ENCODE measurements around the gene AP3M1.

Gene AP3M1

DNA sequence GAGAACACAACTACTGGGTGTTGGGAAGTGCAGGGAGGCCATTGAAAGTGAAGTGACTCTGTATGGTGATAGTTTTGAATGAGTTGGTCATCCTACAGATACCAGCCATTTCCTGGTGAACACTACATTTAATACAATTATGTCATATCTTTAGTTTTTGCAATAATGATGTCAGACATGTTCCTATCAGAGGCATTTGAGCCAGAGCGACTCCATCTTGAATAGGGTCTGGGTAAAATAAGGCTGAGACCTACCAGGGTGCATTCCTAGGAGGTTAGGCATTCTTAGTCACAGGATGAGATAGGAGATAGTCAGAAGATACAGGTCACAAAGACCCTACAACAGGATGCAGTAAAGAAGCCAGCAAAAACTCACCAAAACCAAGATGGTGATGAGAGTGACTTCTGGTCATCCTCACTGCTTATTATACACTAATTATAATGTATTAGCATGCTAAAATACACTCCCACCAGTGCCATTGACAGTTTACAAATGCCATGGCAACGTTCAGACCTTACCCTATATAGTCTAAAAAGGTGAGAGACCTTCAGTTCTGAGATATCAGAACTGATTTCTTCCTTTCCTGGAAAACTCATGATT lies 28.6 kb upstream of the AP3M1 start (continued):
- no peak for TF ChIP-seq ZNF677 (tag by site-specific recombination; IDR thresholded peaks at IDR 0.05)

DNA sequence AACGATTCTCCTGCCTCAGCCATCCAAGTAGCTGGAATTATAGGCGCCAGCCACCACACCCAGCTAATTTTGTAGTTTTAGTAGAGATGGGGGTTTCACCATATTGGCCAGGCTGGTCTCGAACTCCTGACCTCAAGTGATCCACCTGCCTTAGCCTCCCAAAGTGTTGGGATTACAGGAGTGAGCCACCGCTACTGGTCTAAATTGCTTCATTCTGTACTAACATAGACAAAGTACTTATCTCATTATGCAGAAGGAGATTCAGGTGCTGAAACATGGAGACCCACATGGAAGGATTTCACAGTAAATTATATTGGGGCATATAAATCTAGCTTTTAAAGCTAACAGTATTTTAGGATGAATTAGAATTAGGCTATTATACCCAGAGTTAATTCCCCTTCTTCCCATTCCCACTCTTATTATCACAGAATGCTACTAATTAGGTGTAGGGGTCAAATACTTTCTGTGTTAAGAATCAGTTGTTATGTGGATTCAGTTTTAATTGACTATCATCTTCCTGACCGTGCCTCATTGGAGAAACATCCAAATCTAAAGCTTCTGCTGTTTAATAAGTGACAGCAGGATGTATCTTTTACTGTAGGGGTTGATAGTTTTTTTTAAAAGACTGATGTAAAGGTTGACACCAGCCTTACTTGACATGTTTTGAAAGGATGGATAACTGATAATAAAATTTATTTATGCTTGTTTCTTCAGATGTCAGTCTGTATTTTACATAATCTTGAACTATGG lies 27.6 kb upstream of the AP3M1 start:
- no peaks in the 10 kb centered on the region for H3K36me3 ChIP-seq (ENCODE audit: control insufficient read depth in 2 of 2, insufficient read depth in 1 of 2, low read length in 2 of 2)
- POLR2A ChIA-PET: interaction anchor here (0.7 to 1.2 kb wide), 2 partner anchors 13 to 392 kb away, joined by 3 to 4 read pairs; no protein-coding TSS in a partner anchor
- no peaks in the 10 kb centered on the region for H3K9me3 ChIP-seq (ENCODE audit: control insufficient read depth, insufficient read depth, low read depth, low read length)
- no peak overlapping the region for H3K27ac ChIP-seq (ENCODE audit: extremely low read depth, low read depth, low read length)
- H3K4me1 ChIP-seq (ENCODE audit: control insufficient read depth, insufficient read depth, low read length): peaks cover 8% of the 10 kb centered on the region
- TF ChIP-seq, protein P1, sequence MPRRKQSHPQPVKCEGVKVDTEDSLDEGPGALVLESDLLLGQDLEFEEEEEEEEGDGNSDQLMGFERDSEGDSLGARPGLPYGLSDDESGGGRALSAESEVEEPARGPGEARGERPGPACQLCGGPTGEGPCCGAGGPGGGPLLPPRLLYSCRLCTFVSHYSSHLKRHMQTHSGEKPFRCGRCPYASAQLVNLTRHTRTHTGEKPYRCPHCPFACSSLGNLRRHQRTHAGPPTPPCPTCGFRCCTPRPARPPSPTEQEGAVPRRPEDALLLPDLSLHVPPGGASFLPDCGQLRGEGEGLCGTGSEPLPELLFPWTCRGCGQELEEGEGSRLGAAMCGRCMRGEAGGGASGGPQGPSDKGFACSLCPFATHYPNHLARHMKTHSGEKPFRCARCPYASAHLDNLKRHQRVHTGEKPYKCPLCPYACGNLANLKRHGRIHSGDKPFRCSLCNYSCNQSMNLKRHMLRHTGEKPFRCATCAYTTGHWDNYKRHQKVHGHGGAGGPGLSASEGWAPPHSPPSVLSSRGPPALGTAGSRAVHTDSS (tag by site-specific recombination; IDR thresholded peaks at IDR 0.05): no peak
- TF ChIP-seq, protein P2, sequence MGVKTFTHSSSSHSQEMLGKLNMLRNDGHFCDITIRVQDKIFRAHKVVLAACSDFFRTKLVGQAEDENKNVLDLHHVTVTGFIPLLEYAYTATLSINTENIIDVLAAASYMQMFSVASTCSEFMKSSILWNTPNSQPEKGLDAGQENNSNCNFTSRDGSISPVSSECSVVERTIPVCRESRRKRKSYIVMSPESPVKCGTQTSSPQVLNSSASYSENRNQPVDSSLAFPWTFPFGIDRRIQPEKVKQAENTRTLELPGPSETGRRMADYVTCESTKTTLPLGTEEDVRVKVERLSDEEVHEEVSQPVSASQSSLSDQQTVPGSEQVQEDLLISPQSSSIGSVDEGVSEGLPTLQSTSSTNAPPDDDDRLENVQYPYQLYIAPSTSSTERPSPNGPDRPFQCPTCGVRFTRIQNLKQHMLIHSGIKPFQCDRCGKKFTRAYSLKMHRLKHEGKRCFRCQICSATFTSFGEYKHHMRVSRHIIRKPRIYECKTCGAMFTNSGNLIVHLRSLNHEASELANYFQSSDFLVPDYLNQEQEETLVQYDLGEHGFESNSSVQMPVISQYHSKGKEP (tag by site-specific recombination; IDR thresholded peaks at IDR 0.05): no peak
- TF ChIP-seq SCRT1 (tag by site-specific recombination; IDR thresholded peaks at IDR 0.05; ENCODE audit: borderline replicate concordance): no peak
- TF ChIP-seq ZNF366 (tag by site-specific recombination; conservative IDR thresholded peaks at IDR 0.05): 0 out of 2 replicates have a peak, but pooled peaks have one; percentile 22
- TF ChIP-seq ZNF2 (tag by site-specific recombination; IDR thresholded peaks at IDR 0.05): 0 out of 2 replicates have a peak, but pooled peaks have one; percentile 23
- TF ChIP-seq, protein P3, sequence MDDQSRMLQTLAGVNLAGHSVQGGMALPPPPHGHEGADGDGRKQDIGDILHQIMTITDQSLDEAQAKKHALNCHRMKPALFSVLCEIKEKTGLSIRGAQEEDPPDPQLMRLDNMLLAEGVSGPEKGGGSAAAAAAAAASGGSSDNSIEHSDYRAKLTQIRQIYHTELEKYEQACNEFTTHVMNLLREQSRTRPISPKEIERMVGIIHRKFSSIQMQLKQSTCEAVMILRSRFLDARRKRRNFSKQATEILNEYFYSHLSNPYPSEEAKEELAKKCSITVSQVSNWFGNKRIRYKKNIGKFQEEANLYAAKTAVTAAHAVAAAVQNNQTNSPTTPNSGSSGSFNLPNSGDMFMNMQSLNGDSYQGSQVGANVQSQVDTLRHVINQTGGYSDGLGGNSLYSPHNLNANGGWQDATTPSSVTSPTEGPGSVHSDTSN (CRISPR knock-in tag; IDR thresholded peaks at IDR 0.05): no peak
- TF ChIP-seq ZSCAN16 (tag by site-specific recombination; IDR thresholded peaks at IDR 0.05): no peak
- peak; percentile 72 for TF ChIP-seq OSR2 (tag by site-specific recombination; IDR thresholded peaks at IDR 0.05)
- CTCF ChIA-PET: interaction anchor here (0.7 to 1.8 kb wide), 4 partner anchors 23 to 57 kb away, joined by 3 to 5 read pairs (median 4); no protein-coding TSS in a partner anchor
- no peak overlapping the region for H3K4me3 ChIP-seq (ENCODE audit: low read depth, low read length)

DNA sequence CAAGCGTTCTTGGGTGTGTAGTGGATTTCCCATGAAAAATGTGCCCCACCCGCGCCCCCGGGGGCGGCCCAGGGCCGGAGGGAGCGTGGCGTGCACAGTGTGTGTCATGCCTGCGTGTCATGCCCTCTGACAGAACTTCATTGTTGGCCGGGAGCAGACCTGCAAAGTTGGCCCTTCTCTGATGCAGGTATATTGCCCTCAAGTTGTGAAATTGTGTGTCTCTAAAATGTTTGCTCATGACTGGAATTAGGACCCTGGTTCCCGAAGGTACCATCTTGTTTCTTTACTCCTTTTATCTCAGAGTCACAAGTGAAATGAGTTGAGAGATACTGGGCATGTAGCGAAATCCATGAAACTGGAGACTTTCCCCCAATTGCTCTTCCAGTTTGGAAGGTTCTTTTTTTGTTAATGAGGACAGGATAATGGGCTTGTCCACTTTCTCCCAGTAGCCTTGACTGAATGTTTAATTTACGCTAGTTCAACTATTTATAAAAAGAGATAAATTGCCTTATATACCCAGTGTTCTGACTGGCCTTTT lies 26.6 kb upstream of the AP3M1 start:
- H3K9me3 ChIP-seq (ENCODE audit: control insufficient read depth, insufficient read depth, low read depth, low read length): no peaks in the 10 kb centered on the region
- CTCF ChIA-PET: interaction anchor here (0.8 to 1.8 kb wide), 3 partner anchors 35 to 58 kb away, joined by 3 to 5 read pairs (median 4); no protein-coding TSS in a partner anchor
- POLR2A ChIA-PET: interaction anchor here (1.2 to 2.3 kb wide), 4 partner anchors 11 to 26 kb away, joined by 4 to 22 read pairs (median 14); partner anchors contain the start of genes ADK and AP3M1

More for the DNA sequence above, 26.6 kb upstream of the AP3M1 start:
- Histone ChIP-seq H3K4me3 (ENCODE audit: low read depth, low read length) (peak overlapping the region; percentile 71), H3K36me3 (ENCODE audit: control insufficient read depth in 2 of 2, insufficient read depth in 1 of 2, low read length in 2 of 2) (no peaks in the 10 kb centered on the region), H3K27ac (ENCODE audit: extremely low read depth, low read depth, low read length) (peak overlapping the region; percentile 78), H3K4me1 (ENCODE audit: control insufficient read depth, insufficient read depth, low read length) (peaks cover 8% of the 10 kb centered on the region)
- no peak for TF ChIP-seq ZBTB1 (tag by site-specific recombination; IDR thresholded peaks at IDR 0.05)
- peak; percentile 1 for TF ChIP-seq ZNF510 (tag by site-specific recombination; IDR thresholded peaks at IDR 0.05; ENCODE audit: insufficient replicate concordance)
- TF ChIP-seq ZNF335 (tag by site-specific recombination; conservative IDR thresholded peaks at IDR 0.05): peak; percentile 64; the same call in 1 of the 2 replicates
- TF ChIP-seq, protein P4, sequence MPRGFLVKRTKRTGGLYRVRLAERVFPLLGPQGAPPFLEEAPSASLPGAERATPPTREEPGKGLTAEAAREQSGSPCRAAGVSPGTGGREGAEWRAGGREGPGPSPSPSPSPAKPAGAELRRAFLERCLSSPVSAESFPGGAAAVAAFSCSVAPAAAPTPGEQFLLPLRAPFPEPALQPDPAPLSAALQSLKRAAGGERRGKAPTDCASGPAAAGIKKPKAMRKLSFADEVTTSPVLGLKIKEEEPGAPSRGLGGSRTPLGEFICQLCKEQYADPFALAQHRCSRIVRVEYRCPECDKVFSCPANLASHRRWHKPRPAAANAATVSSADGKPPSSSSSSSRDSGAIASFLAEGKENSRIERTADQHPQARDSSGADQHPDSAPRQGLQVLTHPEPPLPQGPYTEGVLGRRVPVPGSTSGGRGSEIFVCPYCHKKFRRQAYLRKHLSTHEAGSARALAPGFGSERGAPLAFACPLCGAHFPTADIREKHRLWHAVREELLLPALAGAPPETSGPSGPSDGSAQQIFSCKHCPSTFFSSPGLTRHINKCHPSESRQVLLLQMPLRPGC (tag by site-specific recombination; IDR thresholded peaks at IDR 0.05): no peak
- TF ChIP-seq, protein P5, sequence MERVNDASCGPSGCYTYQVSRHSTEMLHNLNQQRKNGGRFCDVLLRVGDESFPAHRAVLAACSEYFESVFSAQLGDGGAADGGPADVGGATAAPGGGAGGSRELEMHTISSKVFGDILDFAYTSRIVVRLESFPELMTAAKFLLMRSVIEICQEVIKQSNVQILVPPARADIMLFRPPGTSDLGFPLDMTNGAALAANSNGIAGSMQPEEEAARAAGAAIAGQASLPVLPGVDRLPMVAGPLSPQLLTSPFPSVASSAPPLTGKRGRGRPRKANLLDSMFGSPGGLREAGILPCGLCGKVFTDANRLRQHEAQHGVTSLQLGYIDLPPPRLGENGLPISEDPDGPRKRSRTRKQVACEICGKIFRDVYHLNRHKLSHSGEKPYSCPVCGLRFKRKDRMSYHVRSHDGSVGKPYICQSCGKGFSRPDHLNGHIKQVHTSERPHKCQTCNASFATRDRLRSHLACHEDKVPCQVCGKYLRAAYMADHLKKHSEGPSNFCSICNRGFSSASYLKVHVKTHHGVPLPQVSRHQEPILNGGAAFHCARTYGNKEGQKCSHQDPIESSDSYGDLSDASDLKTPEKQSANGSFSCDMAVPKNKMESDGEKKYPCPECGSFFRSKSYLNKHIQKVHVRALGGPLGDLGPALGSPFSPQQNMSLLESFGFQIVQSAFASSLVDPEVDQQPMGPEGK (tag by site-specific recombination; IDR thresholded peaks at IDR 0.05): peak; percentile 85
- TF ChIP-seq ZNF2 (tag by site-specific recombination; IDR thresholded peaks at IDR 0.05): peak; percentile 4; the same call in 1 of the 2 replicates
- TF ChIP-seq PRDM1 (tag by site-specific recombination; IDR thresholded peaks at IDR 0.05): peak; percentile 93
- TF ChIP-seq, protein P6, sequence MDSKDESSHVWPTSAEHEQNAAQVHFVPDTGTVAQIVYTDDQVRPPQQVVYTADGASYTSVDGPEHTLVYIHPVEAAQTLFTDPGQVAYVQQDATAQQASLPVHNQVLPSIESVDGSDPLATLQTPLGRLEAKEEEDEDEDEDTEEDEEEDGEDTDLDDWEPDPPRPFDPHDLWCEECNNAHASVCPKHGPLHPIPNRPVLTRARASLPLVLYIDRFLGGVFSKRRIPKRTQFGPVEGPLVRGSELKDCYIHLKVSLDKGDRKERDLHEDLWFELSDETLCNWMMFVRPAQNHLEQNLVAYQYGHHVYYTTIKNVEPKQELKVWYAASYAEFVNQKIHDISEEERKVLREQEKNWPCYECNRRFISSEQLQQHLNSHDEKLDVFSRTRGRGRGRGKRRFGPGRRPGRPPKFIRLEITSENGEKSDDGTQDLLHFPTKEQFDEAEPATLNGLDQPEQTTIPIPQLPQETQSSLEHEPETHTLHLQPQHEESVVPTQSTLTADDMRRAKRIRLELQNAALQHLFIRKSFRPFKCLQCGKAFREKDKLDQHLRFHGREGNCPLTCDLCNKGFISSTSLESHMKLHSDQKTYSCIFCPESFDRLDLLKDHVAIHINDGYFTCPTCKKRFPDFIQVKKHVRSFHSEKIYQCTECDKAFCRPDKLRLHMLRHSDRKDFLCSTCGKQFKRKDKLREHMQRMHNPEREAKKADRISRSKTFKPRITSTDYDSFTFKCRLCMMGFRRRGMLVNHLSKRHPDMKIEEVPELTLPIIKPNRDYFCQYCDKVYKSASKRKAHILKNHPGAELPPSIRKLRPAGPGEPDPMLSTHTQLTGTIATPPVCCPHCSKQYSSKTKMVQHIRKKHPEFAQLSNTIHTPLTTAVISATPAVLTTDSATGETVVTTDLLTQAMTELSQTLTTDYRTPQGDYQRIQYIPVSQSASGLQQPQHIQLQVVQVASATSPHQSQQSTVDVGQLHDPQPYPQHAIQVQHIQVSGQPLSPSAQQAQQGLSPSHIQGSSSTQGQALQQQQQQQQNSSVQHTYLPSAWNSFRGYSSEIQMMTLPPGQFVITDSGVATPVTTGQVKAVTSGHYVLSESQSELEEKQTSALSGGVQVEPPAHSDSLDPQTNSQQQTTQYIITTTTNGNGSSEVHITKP (tag by site-specific recombination; IDR thresholded peaks at IDR 0.05): peak; percentile 88
